ENCODE data around the gene HSD3B2. TPM values are rescaled to one million over a fixed set of nuclear protein-coding genes. Genes with fewer than 3 reads are reported as not detected.

The HSD3B2 gene
- polyA plus RNA-seq, 1 donor from 2014 or later: not detected

DNA sequence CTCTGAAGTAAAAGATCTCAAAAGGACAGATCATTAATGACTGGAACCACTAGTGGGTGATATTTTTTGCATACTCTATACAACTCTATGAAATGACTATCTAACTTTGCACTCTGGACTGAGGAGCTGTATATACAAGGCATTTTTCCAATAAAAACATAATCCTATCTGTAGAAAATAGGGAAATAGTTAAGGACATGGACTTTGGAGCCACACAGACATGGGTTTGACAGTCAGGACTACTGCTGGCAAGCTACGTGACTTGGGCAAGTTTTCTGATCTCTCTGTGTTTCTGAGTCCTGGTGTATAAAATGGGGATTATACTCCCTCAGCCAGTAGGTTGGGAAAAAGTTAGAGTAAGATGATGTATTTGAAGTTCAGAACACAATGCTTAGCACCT lies 20.9 kb upstream of the HSD3B2 start:
- no peak overlapping the region for H3K4me3 ChIP-seq (ENCODE audit: low read length)

DNA sequence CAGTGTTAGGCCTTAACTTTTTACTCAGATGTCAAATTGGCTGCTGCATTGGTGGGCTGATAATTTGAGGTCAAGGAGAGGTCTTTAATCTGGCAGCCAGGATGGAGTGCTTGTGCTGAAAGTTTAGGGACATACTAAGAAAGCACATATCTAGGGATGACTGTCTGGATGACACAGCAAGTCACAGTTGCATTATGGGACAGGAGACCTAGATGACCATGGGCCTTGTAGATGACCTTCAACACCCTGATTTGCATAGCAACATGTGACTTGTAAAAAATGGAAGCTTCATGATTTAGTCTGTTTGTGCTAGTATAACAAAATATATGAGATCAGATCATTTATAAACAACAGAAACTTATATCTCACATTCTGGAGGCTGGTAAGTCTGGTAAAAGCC lies 18.0 kb upstream of the HSD3B2 start:
- Histone ChIP-seq H3K9ac (ENCODE audit: low read length) (no peak overlapping the region), H3K27ac (ENCODE audit: low read length) (no peak overlapping the region), H3K4me2 (ENCODE audit: low read length) (no peak overlapping the region), H3K79me2 (replicated peaks; ENCODE audit: insufficient read depth, low read length) (no peaks in the 10 kb centered on the region), H3K4me3 (ENCODE audit: low read length) (no peak overlapping the region), H3K36me3 (ENCODE audit: insufficient read depth, low read length) (no peaks in the 10 kb centered on the region), H3F3A (ENCODE audit: insufficient read depth, low read length, poor library complexity, severe bottlenecking) (no peaks in the 10 kb centered on the region), H3K9me2 (ENCODE audit: insufficient read depth, low read length) (no peaks in the 10 kb centered on the region), H4K20me1 (ENCODE audit: insufficient read depth) (no peaks in the 10 kb centered on the region), H2AFZ (ENCODE audit: low read depth, low read length) (no peak overlapping the region), H3K9me3 (ENCODE audit: low read length) (no peaks in the 10 kb centered on the region), H3K27me3 (ENCODE audit: insufficient read depth, low read depth, low read length) (no peaks in the 10 kb centered on the region)
- TF ChIP-seq, protein P1, sequence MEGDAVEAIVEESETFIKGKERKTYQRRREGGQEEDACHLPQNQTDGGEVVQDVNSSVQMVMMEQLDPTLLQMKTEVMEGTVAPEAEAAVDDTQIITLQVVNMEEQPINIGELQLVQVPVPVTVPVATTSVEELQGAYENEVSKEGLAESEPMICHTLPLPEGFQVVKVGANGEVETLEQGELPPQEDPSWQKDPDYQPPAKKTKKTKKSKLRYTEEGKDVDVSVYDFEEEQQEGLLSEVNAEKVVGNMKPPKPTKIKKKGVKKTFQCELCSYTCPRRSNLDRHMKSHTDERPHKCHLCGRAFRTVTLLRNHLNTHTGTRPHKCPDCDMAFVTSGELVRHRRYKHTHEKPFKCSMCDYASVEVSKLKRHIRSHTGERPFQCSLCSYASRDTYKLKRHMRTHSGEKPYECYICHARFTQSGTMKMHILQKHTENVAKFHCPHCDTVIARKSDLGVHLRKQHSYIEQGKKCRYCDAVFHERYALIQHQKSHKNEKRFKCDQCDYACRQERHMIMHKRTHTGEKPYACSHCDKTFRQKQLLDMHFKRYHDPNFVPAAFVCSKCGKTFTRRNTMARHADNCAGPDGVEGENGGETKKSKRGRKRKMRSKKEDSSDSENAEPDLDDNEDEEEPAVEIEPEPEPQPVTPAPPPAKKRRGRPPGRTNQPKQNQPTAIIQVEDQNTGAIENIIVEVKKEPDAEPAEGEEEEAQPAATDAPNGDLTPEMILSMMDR (IDR thresholded peaks at IDR 0.05; ENCODE audit: poor library complexity, severe bottlenecking): no peak
- TF ChIP-seq, protein P2, sequence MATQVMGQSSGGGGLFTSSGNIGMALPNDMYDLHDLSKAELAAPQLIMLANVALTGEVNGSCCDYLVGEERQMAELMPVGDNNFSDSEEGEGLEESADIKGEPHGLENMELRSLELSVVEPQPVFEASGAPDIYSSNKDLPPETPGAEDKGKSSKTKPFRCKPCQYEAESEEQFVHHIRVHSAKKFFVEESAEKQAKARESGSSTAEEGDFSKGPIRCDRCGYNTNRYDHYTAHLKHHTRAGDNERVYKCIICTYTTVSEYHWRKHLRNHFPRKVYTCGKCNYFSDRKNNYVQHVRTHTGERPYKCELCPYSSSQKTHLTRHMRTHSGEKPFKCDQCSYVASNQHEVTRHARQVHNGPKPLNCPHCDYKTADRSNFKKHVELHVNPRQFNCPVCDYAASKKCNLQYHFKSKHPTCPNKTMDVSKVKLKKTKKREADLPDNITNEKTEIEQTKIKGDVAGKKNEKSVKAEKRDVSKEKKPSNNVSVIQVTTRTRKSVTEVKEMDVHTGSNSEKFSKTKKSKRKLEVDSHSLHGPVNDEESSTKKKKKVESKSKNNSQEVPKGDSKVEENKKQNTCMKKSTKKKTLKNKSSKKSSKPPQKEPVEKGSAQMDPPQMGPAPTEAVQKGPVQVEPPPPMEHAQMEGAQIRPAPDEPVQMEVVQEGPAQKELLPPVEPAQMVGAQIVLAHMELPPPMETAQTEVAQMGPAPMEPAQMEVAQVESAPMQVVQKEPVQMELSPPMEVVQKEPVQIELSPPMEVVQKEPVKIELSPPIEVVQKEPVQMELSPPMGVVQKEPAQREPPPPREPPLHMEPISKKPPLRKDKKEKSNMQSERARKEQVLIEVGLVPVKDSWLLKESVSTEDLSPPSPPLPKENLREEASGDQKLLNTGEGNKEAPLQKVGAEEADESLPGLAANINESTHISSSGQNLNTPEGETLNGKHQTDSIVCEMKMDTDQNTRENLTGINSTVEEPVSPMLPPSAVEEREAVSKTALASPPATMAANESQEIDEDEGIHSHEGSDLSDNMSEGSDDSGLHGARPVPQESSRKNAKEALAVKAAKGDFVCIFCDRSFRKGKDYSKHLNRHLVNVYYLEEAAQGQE (IDR thresholded peaks at IDR 0.05; ENCODE audit: borderline replicate concordance): no peak
- no peak for TF ChIP-seq SMC3 (conservative IDR thresholded peaks at IDR 0.05; ENCODE audit: poor library complexity)
- no peak for TF ChIP-seq MXI1 (conservative IDR thresholded peaks at IDR 0.05; ENCODE audit: poor library complexity, severe bottlenecking)
- TF ChIP-seq POLR2AphosphoS5 (IDR thresholded peaks at IDR 0.05): no peak
- no peak for TF ChIP-seq EZH2 (IDR thresholded peaks at IDR 0.05; ENCODE audit: borderline replicate concordance, insufficient read depth, low read length, poor library complexity, severe bottlenecking)
- TF ChIP-seq EP300 (conservative IDR thresholded peaks at IDR 0.05; ENCODE audit: poor library complexity, severe bottlenecking): no peak
- no peak for TF ChIP-seq TAF1 (IDR thresholded peaks at IDR 0.05; ENCODE audit: low read depth)
- no peak for TF ChIP-seq RAD21 (conservative IDR thresholded peaks at IDR 0.05)

More for the DNA sequence above, 20.9 kb upstream of the HSD3B2 start:
- Histone ChIP-seq H3K79me2 (replicated peaks; ENCODE audit: insufficient read depth, low read length) (no peaks in the 10 kb centered on the region), H3K9ac (ENCODE audit: low read length) (no peak overlapping the region), H3K4me2 (ENCODE audit: low read length) (no peak overlapping the region), H2AFZ (ENCODE audit: low read depth, low read length) (no peak overlapping the region), H3F3A (ENCODE audit: insufficient read depth, low read length, poor library complexity, severe bottlenecking) (no peaks in the 10 kb centered on the region), H3K36me3 (ENCODE audit: insufficient read depth, low read length) (no peaks in the 10 kb centered on the region), H3K27me3 (ENCODE audit: insufficient read depth, low read depth, low read length) (no peaks in the 10 kb centered on the region), H3K9me3 (ENCODE audit: low read length) (no peaks in the 10 kb centered on the region), H3K27ac (ENCODE audit: low read length) (no peak overlapping the region), H3K9me2 (ENCODE audit: insufficient read depth, low read length) (no peaks in the 10 kb centered on the region), H4K20me1 (ENCODE audit: insufficient read depth) (no peaks in the 10 kb centered on the region)
- no peak for TF ChIP-seq MXI1 (conservative IDR thresholded peaks at IDR 0.05; ENCODE audit: poor library complexity, severe bottlenecking)
- TF ChIP-seq, protein P1 (IDR thresholded peaks at IDR 0.05; ENCODE audit: poor library complexity, severe bottlenecking): no peak
- no peak for TF ChIP-seq EP300 (conservative IDR thresholded peaks at IDR 0.05; ENCODE audit: poor library complexity, severe bottlenecking)
- TF ChIP-seq POLR2AphosphoS5 (IDR thresholded peaks at IDR 0.05): no peak
- TF ChIP-seq, protein P2 (IDR thresholded peaks at IDR 0.05; ENCODE audit: borderline replicate concordance): no peak
- no peak for TF ChIP-seq TAF1 (IDR thresholded peaks at IDR 0.05; ENCODE audit: low read depth)
- no peak for TF ChIP-seq RAD21 (conservative IDR thresholded peaks at IDR 0.05)
- no peak for TF ChIP-seq EZH2 (IDR thresholded peaks at IDR 0.05; ENCODE audit: borderline replicate concordance, insufficient read depth, low read length, poor library complexity, severe bottlenecking)
- TF ChIP-seq SMC3 (conservative IDR thresholded peaks at IDR 0.05; ENCODE audit: poor library complexity): no peak
